A673 (cell line): ENCODE results near the gene RCAN3. TPM values are rescaled to one million over a fixed set of nuclear protein-coding genes. Genes with fewer than 3 reads are reported as not detected.
"Not testable (repeated sequence)": the region's sequence is repeated elsewhere in the genome, so short reads cannot be mapped to it uniquely, and the experiment has no call there.

ENCODE experiments used
- BruUV-seq: library from RNA; stranded (reverse); fragments of 400-500 nt; replicated peaks from 2 replicates; lab custom pipeline; 2021; lab: Mats Ljungman, UMichigan
- CTCF ChIA-PET: fragments of 300-600 bp; sonication (Branson Sonifier 250); formaldehyde crosslinking; loops from one replicate; lab custom pipeline; 2022; ENCODE audit warnings: antibody characterized with exemption; lab: Charles Lee
- POLR2A ChIA-PET: fragments of 300-600 bp; sonication (Branson Sonifier 250); formaldehyde crosslinking; loops from one replicate; lab custom pipeline; 2022; ENCODE audit warnings: antibody characterized with exemption; ENCODE audit not compliant: low non-redundant PET; lab: Charles Lee
- DNase-seq: peaks from one replicate; pipeline ENCODE4 v3.0.0-alpha.2; 2015; ENCODE audit warnings: low spot score
- H3K27ac ChIP-seq: fragments of 200-600 bp; sonication (generic); 2 replicates; pipeline ENCODE4 v1.5.1; 2016; ENCODE audit warnings: mixed run types, low read depth, mild to moderate bottlenecking, mixed read lengths, antibody characterized with exemption, low read length; ENCODE audit not compliant: poor library complexity, severe bottlenecking
- H3K27me3 ChIP-seq: fragments of 200-600 bp; sonication (generic); replicated peaks from 2 replicates; pipeline ENCODE4 v1.6.1; 2017; ENCODE audit warnings: mixed run types, low read depth, mild to moderate bottlenecking, mixed read lengths, antibody characterized with exemption, low read length; ENCODE audit not compliant: insufficient read depth, poor library complexity
- H3K36me3 ChIP-seq: fragments of 200-600 bp; sonication (generic); 2 replicates; pipeline ENCODE4 v1.6.1; 2016; ENCODE audit warnings: mixed run types, mild to moderate bottlenecking, mixed read lengths, antibody characterized with exemption, low read length; ENCODE audit not compliant: insufficient read depth, poor library complexity, severe bottlenecking
- H3K4me1 ChIP-seq: fragments of 200-600 bp; sonication (generic); 2 replicates; pipeline ENCODE4 v1.6.1; 2017; ENCODE audit warnings: mixed run types, mild to moderate bottlenecking, mixed read lengths, antibody characterized with exemption, low read length; ENCODE audit not compliant: insufficient read depth, poor library complexity, severe bottlenecking
- H3K4me3 ChIP-seq: fragments of 200-600 bp; sonication (generic); 2 replicates; pipeline ENCODE4 v1.5.1; 2016; ENCODE audit warnings: low read depth, mixed run types, mild to moderate bottlenecking, mixed read lengths, low read length; ENCODE audit not compliant: poor library complexity, severe bottlenecking
- H3K9me3 ChIP-seq: fragments of 200-600 bp; sonication (generic); 2 replicates; pipeline ENCODE4 v1.6.1; 2016; ENCODE audit warnings: mixed run types, low read depth, mild to moderate bottlenecking, mixed read lengths, antibody characterized with exemption, low read length; ENCODE audit not compliant: poor library complexity, severe bottlenecking
- EZH2 ChIP-seq: fragments of 200-600 bp; sonication (generic); IDR thresholded peaks from 2 replicates; pipeline ENCODE4 v1.6.1; 2017; ENCODE audit warnings: borderline replicate concordance, low read depth, mild to moderate bottlenecking, mixed read lengths, antibody characterized with exemption, low read length; ENCODE audit not compliant: poor library complexity, severe bottlenecking
- intact Hi-C: fragments of 100-400 bp; cut with micrococcal nuclease; formaldehyde crosslinking; loops from one replicate; pipeline ENCODE4 v1.10.0; 2022; ENCODE audit not compliant: unreplicated experiment
- total RNA-seq: library from RNA; stranded (reverse); gene quantifications from 2 replicates; pipeline ENCODE4 v1.2.3, GENCODE V29; 2021
- TF ChIP-seq, protein P1 (sequence below): fragments of 300-800, 200-600 bp; sonication (generic); conservative IDR thresholded peaks from 2 replicates; pipeline ENCODE4 v1.5.1; 2017; ENCODE audit warnings: low read depth, mild to moderate bottlenecking, antibody characterized with exemption, low read length, moderate library complexity, mixed read lengths

Gene RCAN3
- total RNA-seq, 1 experiment from 2014 or later: 7.4 TPM

DNA sequence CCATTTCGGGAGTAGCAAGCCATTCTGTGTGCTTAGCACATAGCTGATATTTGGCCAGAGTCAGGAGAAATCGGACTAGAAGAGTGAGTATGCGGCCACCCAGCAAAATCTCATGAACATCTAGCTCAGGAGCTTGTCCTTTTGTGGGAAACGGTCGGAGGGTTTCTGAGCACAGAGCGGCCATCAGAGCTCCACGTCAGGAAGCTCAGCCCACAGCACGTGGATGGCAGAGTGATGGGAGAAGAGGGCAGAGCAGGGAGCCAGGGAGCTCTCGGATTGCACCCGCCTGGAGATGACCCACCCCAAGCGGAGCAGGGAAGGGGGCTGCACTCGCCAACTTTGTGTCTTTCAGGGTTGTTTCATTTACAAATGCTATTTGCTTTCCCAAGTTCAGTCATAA lies 13.9 kb downstream of the RCAN3 start:
- intact Hi-C loops: no loop called here
- TF ChIP-seq, protein P1, sequence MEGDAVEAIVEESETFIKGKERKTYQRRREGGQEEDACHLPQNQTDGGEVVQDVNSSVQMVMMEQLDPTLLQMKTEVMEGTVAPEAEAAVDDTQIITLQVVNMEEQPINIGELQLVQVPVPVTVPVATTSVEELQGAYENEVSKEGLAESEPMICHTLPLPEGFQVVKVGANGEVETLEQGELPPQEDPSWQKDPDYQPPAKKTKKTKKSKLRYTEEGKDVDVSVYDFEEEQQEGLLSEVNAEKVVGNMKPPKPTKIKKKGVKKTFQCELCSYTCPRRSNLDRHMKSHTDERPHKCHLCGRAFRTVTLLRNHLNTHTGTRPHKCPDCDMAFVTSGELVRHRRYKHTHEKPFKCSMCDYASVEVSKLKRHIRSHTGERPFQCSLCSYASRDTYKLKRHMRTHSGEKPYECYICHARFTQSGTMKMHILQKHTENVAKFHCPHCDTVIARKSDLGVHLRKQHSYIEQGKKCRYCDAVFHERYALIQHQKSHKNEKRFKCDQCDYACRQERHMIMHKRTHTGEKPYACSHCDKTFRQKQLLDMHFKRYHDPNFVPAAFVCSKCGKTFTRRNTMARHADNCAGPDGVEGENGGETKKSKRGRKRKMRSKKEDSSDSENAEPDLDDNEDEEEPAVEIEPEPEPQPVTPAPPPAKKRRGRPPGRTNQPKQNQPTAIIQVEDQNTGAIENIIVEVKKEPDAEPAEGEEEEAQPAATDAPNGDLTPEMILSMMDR: no peak
- no peak for TF ChIP-seq EZH2
- H3K4me1 ChIP-seq: no peaks in the 10 kb centered on the region
- no peak for DNase-seq
- H3K36me3 ChIP-seq: no peaks in the 10 kb centered on the region
- H3K27ac ChIP-seq: no peak overlapping the region
- H3K27me3 ChIP-seq: no peaks in the 10 kb centered on the region
- no peaks in the 10 kb centered on the region for H3K9me3 ChIP-seq
- no TSS peak for BruUV-seq
- H3K4me3 ChIP-seq: no peak overlapping the region
- ChIA-PET POLR2A (no interaction called here), CTCF (interaction anchor here (0.6 kb wide), 1 partner anchor 143 kb away, joined by 3 read pairs; no protein-coding TSS in a partner anchor)

DNA sequence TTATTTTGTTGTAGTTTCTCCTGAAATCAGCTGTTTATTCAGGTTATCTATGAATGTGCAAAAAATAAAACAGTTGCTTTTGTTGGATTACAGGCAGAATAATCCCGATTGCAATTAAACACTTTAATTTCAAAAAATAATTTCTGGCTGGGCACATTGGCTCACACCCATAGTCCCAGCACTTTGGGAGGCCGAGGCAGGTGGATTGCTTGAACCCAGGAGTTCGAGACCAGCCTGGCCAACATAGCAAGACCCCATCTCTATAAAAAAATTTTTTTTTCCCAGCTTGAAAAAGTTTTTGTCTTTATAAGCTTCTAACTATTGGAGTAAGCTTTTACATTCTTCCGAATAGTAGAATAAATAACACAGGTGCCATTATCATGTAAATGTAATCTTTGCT lies 15.3 kb downstream of the RCAN3 start:
- ChIA-PET CTCF (no interaction called here), POLR2A (no interaction called here)
- TF ChIP-seq EZH2: no peak
- TF ChIP-seq, protein P1: no peak
- H3K4me3 ChIP-seq: no peak overlapping the region
- H3K27ac ChIP-seq: no peak overlapping the region
- H3K4me1 ChIP-seq: no peaks in the 10 kb centered on the region
- no TSS peak for BruUV-seq
- intact Hi-C loops: no loop called here
- H3K27me3 ChIP-seq: no peaks in the 10 kb centered on the region
- DNase-seq: no peak
- H3K36me3 ChIP-seq: no peaks in the 10 kb centered on the region
- no peaks in the 10 kb centered on the region for H3K9me3 ChIP-seq

DNA sequence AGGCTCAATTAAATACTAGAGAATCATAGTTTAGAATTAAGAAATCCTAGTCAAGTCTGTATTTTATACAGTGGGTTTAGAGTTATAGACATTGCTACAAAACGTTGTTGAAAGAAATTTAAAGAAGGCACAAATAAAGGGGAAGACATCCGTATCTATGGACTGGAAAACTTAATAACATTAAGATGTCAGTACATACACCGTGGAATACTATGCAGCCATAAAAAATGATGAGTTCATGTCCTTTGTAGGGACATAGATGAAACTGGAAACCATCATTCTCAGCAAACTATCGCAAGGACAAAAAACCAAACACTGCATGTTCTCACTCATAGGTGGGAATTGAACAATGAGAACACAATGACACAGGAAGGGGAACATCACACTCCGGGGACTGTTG lies 17.6 kb downstream of the RCAN3 start:
- H3K4me1 ChIP-seq, H3K36me3 ChIP-seq, H3K4me3 ChIP-seq, DNase-seq, H3K27me3 ChIP-seq, H3K27ac ChIP-seq, BruUV-seq, POLR2A ChIA-PET, CTCF ChIA-PET, intact Hi-C loops, H3K9me3 ChIP-seq: not testable (repeated sequence)

DNA sequence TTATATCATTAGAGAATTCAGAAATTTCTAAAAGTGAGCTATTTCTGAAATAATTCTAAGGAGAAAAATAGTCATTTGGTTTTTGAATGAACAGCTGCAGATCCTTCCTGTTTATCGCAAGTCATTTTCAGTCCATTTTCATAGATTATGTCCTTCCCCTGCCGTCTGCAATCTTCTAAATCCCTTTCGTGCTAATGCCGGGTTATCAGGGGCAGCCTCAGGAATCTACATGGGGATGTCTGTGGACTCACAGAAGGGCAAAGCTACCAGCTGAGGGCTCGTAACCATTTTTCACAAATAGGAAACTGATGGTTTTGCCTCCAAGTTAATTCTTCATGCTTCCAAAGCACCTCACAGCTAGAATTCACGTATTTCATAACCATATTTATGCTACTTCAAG lies 23.0 kb downstream of the RCAN3 start:
- ChIA-PET POLR2A (no interaction called here), CTCF (no interaction called here)
- Histone ChIP-seq H3K4me1 (no peaks in the 10 kb centered on the region), H3K4me3 (no peak overlapping the region), H3K9me3 (no peaks in the 10 kb centered on the region), H3K27me3 (no peaks in the 10 kb centered on the region), H3K36me3 (no peaks in the 10 kb centered on the region), H3K27ac (no peak overlapping the region)
- DNase-seq: no peak
- intact Hi-C loops: no loop called here
- no TSS peak for BruUV-seq
- TF ChIP-seq EZH2: no peak
- TF ChIP-seq, protein P1: no peak
